Stimulated activated naive B cell treated with anti-CD40 and anti-IgM and Interleukin-4, amounts not matched to agents 10 μg/mL and 1 μg/mL and 100 μg/mL, for 72 hours (primary cell): Measurements from ENCODE around the gene P4HTM.

Source experiments
- ATAC-seq, 2 donors: fragments of 150-1000 bp; cut with Tn5 transposase; replicated peaks; 2 replicates each; pipeline ENCODE4 v1.10.0; 2021; ENCODE audit warnings: moderate library complexity in 1 of 2
- DNase-seq: peaks from one replicate; pipeline ENCODE4 v3.0.0; 2021
- H3K27ac Mint-ChIP-seq: one replicate; pipeline ENCODE4 v1.8.0; 2022; ENCODE audit warnings: mild to moderate bottlenecking, mixed read lengths
- H3K27me3 Mint-ChIP-seq, 2 donors: one replicate each; pipeline ENCODE4 v1.8.0; 2022; ENCODE audit warnings: mixed read lengths in 2 of 2
- H3K36me3 Mint-ChIP-seq, 2 donors: one replicate each; pipeline ENCODE4 v1.8.0; 2022; ENCODE audit warnings: mixed read lengths in 2 of 2, mild to moderate bottlenecking in 1 of 2
- H3K4me1 Mint-ChIP-seq, 2 donors: one replicate each; pipeline ENCODE4 v1.8.0; 2022; ENCODE audit warnings: mixed read lengths in 2 of 2, mild to moderate bottlenecking in 1 of 2
- H3K4me3 Mint-ChIP-seq, 2 donors: one replicate each; pipeline ENCODE4 v1.8.0; 2022; ENCODE audit warnings: mild to moderate bottlenecking in 2 of 2, mixed read lengths in 2 of 2, moderate library complexity in 1 of 2
- H3K9me3 Mint-ChIP-seq, 2 donors: one replicate each; pipeline ENCODE4 v1.8.0; 2022; ENCODE audit warnings: mixed read lengths in 2 of 2, mild to moderate bottlenecking in 1 of 2

The P4HTM gene

GRCh38 chr3:48989796-48990635 lies at the start of gene P4HTM:
Gene P4HTM, plus strand, starts transcription at chr3:48990241. Its CDS starts 16 bp downstream, at chr3:48990257.
- DNase-seq: peak; percentile 77
- Mint-ChIP-seq H3K4me3 (peak within 1 kb of the TSS; percentile 97 to 98), H3K27me3 (no peaks in the 10 kb centered on the region), H3K36me3 (peaks cover 11 to 29% of the 10 kb centered on the region in 2 donors), H3K4me1 (peaks cover 26 to 46% of the 10 kb centered on the region in 2 donors), H3K9me3 (no peaks in the 10 kb centered on the region), H3K27ac (peak within 1 kb of the TSS; percentile 97)
- peak; percentile 81 to 82 for ATAC-seq

DNA sequence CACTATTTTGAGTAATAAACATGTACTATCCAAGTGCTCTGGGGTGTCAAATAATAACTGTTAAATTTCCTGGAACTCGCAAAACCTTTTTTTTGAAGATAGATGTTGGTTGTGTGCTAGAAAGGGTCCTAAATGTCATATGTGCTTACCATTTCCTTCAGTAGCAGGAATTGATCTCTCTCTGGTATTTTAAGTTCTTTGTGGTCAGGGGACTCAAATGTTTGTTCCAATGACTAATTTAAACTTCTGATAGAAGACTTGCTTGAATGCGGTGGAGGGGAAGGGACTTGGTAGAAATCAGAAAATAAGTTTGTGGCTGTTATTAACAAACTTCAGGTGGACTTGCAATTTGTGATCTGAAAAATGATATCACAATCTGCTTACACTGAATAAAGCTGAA lies 44.6 kb upstream of the P4HTM start:
- Mint-ChIP-seq H3K27me3 (no peaks in the 10 kb centered on the region), H3K4me3 (peak overlapping the region; percentile 10 to 46), H3K27ac (peak overlapping the region; percentile 93), H3K9me3 (no peaks in the 10 kb centered on the region), H3K36me3 (peaks cover 10 to 33% of the 10 kb centered on the region in 2 donors), H3K4me1 (peaks cover 24 to 33% of the 10 kb centered on the region in 2 donors)
- ATAC-seq: peak; percentile 39 to 72
- DNase-seq: no peak

DNA sequence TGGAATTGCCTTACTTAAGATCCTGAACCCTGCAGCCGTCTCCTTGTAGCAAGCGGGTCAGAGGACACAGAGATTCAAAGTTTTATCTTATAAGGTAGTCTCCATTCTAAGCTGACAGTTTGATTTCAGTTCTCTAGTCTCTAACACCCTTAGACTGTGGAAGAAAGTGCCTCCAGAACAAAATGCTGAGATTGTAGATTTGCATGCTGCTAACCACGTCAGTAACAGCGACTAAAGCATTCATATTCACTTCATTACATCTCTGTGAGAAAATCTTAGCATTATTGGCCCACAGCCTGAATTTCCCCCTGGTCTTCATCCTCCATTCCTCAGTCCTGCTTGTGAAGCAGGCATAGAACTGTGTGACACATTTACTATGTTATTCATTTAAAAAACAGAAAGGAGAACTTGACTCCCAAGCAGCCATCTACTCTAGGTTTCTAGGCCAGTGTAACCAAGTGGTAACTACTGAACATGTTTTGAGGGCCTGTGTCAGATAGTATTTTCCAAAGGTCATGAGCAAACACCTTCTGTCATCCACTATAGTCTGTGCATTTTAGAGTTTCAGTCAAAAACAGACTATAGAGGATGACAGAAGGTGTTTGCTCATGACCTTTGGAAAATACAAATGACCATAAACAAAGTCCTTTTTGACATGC lies 44.0 kb upstream of the P4HTM start:
- Mint-ChIP-seq H3K4me3 (peak overlapping the region; percentile 46 to 49), H3K9me3 (no peaks in the 10 kb centered on the region), H3K27ac (peak overlapping the region; percentile 93), H3K27me3 (no peaks in the 10 kb centered on the region), H3K4me1 (peaks cover 24 to 33% of the 10 kb centered on the region in 2 donors), H3K36me3 (peaks cover 10 to 32% of the 10 kb centered on the region in 2 donors)
- peak; percentile 89 to 92 for ATAC-seq
- DNase-seq: no peak

GRCh38 chr3:48949376-48949717 lies 40.7 kb upstream of the P4HTM start:
- Mint-ChIP-seq H3K9me3 (no peaks in the 10 kb centered on the region), H3K27me3 (no peaks in the 10 kb centered on the region), H3K36me3 (peaks cover 10 to 27% of the 10 kb centered on the region in 2 donors), H3K27ac (no peak overlapping the region), H3K4me1 (peaks cover 26 to 34% of the 10 kb centered on the region in 2 donors), H3K4me3 (no peak overlapping the region)
- ATAC-seq (no peak), DNase-seq (no peak)

GRCh38 chr3:48950051-48950450 lies 40.0 kb upstream of the P4HTM start:
- Mint-ChIP-seq H3K4me3 (no peak overlapping the region), H3K36me3 (peaks cover 8 to 21% of the 10 kb centered on the region in 2 donors), H3K27ac (peak overlapping the region; percentile 15), H3K9me3 (no peaks in the 10 kb centered on the region), H3K27me3 (no peaks in the 10 kb centered on the region), H3K4me1 (peaks cover 21 to 27% of the 10 kb centered on the region in 2 donors)
- no peak for DNase-seq
- ATAC-seq: no peak

DNA sequence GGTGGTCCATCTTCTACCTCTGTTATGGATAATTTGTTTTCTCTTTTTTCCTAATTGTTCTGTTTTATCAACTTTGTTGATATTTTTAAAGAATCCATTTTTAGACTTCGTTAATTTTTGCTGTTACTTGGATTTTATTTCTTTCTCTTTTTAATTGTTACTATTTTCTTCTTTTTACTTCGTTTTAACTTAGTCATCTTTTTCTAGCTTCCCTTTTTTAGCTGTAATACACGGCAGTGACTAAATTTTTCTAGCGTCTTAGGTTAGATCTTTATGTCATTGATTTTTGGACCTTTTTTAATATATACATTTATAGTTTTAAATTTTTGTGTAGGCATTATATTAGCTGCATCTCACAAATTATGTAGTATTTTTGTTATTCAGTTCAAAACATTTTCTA lies 38.3 kb upstream of the P4HTM start:
- no peaks in the 10 kb centered on the region for H3K27me3 Mint-ChIP-seq
- H3K9me3 Mint-ChIP-seq: no peaks in the 10 kb centered on the region
- no peak for ATAC-seq
- H3K4me1 Mint-ChIP-seq: peaks cover 9 to 16% of the 10 kb centered on the region in 2 donors
- H3K4me3 Mint-ChIP-seq: no peak overlapping the region
- no peak for DNase-seq
- H3K27ac Mint-ChIP-seq: no peak overlapping the region
- H3K36me3 Mint-ChIP-seq: peaks cover 11 to 20% of the 10 kb centered on the region in 2 donors

- H3K4me1 Mint-ChIP-seq: peaks cover 7 to 13% of the 10 kb centered on the region in 2 donors
- no peaks in the 10 kb centered on the region for H3K9me3 Mint-ChIP-seq
- H3K27ac Mint-ChIP-seq: no peak overlapping the region
- no peaks in the 10 kb centered on the region for H3K27me3 Mint-ChIP-seq
- H3K4me3 Mint-ChIP-seq: no peak overlapping the region
- H3K36me3 Mint-ChIP-seq: peaks cover 14 to 26% of the 10 kb centered on the region in 2 donors
- DNase-seq (no peak), ATAC-seq (peak; percentile 36 to 50)
Measured at GRCh38 chr3:48952510-48953118, 37.4 kb upstream of the P4HTM start.

DNA sequence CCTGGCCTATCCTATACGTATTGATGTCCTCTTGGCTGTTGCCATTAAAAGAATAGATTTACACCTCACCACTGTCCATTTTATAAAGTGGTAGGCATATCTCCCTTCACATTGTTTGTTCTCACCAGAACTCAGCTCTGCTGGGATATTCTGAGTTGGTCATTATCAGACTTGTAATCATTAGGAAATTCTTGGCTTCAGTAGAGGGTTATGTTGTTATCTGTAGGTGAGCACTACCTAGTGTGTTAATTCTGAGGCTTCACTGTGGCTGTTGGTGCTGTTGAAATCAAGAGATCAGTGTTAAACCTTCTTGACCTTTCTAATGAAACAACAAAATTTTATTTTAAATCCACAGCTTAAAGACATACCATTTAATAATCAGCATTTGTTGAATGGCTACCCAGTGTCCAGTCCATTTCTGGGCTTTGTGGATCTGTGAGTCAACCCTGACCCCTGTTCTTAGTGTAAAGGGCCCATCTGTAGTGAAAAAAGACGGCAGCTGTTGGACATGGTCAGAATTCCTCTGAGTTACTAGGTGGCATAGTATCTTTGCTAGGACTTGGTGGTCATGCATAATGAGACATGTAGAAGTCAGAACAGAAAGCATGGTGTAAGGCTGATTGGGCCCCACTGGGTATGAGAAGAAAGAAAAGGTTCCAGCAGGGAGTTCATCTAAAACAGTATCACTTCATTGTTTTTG lies 32.9 kb upstream of the P4HTM start:
- Mint-ChIP-seq H3K27ac (no peak overlapping the region), H3K9me3 (no peaks in the 10 kb centered on the region), H3K4me1 (peaks cover 9 to 11% of the 10 kb centered on the region in 2 donors), H3K27me3 (no peaks in the 10 kb centered on the region), H3K36me3 (peaks cover 24 to 34% of the 10 kb centered on the region in 2 donors), H3K4me3 (no peak overlapping the region)
- ATAC-seq (no peak), DNase-seq (no peak)

DNA sequence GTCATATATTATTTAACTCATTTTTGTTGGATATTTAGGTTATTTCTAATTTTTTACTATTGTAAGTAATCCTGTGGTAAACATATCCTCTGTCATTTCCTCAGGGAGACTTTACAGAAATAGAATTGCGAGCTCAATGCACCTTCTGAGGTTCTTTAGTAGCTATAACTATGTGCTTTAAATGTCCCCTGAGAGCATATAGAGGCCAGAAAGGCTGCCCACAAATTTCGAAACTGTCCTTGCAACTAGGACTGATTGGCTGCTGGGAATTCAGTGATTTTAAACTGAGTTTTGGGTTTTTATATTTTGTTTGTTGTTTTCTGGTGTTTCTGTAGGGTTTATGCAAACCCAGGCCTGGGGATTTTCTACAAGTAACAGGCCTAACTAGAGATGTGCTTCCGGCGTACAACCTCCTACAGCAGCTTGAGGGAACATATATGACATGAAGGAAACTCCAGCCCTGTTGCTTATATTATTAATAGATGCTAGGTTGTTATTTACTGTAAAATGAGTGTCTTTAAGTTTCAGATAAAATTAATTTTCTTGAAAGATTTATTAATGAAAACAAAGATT lies 29.1 kb upstream of the P4HTM start:
- Mint-ChIP-seq H3K4me3 (no peak overlapping the region), H3K9me3 (no peaks in the 10 kb centered on the region), H3K36me3 (peaks cover 20 to 41% of the 10 kb centered on the region in 2 donors), H3K27me3 (no peaks in the 10 kb centered on the region), H3K27ac (no peak overlapping the region), H3K4me1 (peaks cover 0 to 7% of the 10 kb centered on the region in 2 donors)
- DNase-seq: no peak
- ATAC-seq: peak in 1 of 2 donors; percentile 33

- H3K4me1 Mint-ChIP-seq: peaks cover 0 to 5% of the 10 kb centered on the region in 2 donors
- H3K27me3 Mint-ChIP-seq: no peaks in the 10 kb centered on the region
- DNase-seq (no peak), ATAC-seq (no peak)
- no peak overlapping the region for H3K4me3 Mint-ChIP-seq
- H3K27ac Mint-ChIP-seq: peak overlapping the region; percentile 71
- H3K9me3 Mint-ChIP-seq: no peaks in the 10 kb centered on the region
- H3K36me3 Mint-ChIP-seq: peaks cover 19 to 37% of the 10 kb centered on the region in 2 donors
Measured at GRCh38 chr3:48962340-48962739, 27.7 kb upstream of the P4HTM start.

DNA sequence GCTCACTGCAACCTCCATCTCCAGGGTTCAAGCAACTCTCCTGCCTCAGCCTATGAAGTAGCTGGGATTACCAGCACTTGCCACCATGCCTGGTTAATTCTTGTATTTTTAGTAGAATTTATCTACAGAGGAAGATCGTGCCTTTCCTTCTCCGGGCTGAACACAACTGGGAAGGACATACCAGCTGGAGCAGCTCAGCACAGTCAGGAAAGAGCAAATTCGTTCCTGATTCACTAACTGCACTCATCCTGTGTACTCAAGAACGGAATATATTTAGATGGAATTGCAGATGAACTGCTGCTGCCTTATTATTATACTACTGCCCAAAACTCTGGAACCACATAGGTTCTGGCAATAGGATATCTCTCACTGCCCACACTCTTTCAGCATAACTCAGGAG lies 27.1 kb upstream of the P4HTM start:
- DNase-seq (no peak), ATAC-seq (no peak)
- Mint-ChIP-seq H3K4me3 (no peak overlapping the region), H3K27me3 (no peaks in the 10 kb centered on the region), H3K36me3 (peaks cover 15 to 36% of the 10 kb centered on the region in 2 donors), H3K9me3 (no peaks in the 10 kb centered on the region), H3K4me1 (peaks cover 0 to 5% of the 10 kb centered on the region in 2 donors), H3K27ac (no peak overlapping the region)

DNA sequence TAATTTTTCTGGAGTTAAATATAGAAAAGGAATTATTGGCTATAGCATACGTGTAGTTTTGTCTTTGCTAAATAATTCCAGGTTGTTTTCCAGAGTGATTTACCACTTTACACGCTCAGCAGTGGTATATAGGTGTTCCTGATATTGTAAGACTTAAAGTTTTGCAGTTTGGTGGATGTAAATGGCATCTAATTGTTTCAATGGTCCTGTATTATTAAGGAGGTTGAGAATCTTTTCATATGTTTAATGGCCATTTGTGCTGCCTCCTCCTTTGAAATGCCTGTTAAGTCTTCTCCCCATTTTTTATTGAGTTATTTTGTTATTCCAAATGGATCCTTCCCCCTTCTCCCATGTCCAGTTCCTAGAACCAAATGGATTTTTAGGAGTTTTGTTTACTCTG lies 26.4 kb upstream of the P4HTM start:
- Mint-ChIP-seq H3K27ac (no peak overlapping the region), H3K4me3 (no peak overlapping the region), H3K36me3 (peaks cover 12 to 33% of the 10 kb centered on the region in 2 donors), H3K27me3 (no peaks in the 10 kb centered on the region), H3K4me1 (peaks cover 0 to 5% of the 10 kb centered on the region in 2 donors), H3K9me3 (no peaks in the 10 kb centered on the region)
- ATAC-seq: no peak
- DNase-seq: no peak

GRCh38 chr3:48966367-48966766 lies 23.7 kb upstream of the P4HTM start:
- Mint-ChIP-seq H3K4me3 (no peak overlapping the region), H3K9me3 (no peaks in the 10 kb centered on the region), H3K27ac (no peak overlapping the region), H3K4me1 (peaks cover 0 to 2% of the 10 kb centered on the region in 2 donors), H3K36me3 (peaks cover 21 to 46% of the 10 kb centered on the region in 2 donors), H3K27me3 (no peaks in the 10 kb centered on the region)
- DNase-seq: no peak
- no peak for ATAC-seq
